Keratinocyte (primary cell): ENCODE measurements around the gene FAAP20.

Experiments
- CTCF ChIP-seq, 3 experiments: IDR thresholded peaks in 1 of 3; conservative IDR thresholded peaks in 1 of 3; optimal IDR thresholded peaks in 1 of 3; 2 replicates in 2 of 3; 3 replicates in 1 of 3; pipeline versions ENCODE3 to v1.5.1; 2011; ENCODE audit warnings: low read length in 3 of 3, mild to moderate bottlenecking in 3 of 3, moderate library complexity in 2 of 3, control low read depth in 1 of 3, inconsistent platforms in 1 of 3; ENCODE audit not compliant: insufficient read depth in 2 of 3; ENCODE audit errors: extremely low read depth in 1 of 3
- EZH2 ChIP-seq: IDR thresholded peaks from one replicate; pipeline ENCODE4 v1.6.1; 2012; ENCODE audit warnings: inconsistent platforms, mild to moderate bottlenecking, low read length, moderate library complexity

- TF ChIP-seq CTCF (optimal IDR thresholded peaks at IDR 0.05 in 1 of 3, IDR thresholded peaks at IDR 0.05 in 1 of 3, conservative IDR thresholded peaks at IDR 0.05 in 1 of 3; ENCODE audit: extremely low read depth in 1 of 3, insufficient read depth in 2 of 3, low read length in 3 of 3) (no peak), EZH2 (no peak)
These were observed 45.9 kb downstream of the FAAP20 start for GRCh38 chr1:2148691-2149090.
